HL-60 (cell line): Measurements from ENCODE around the gene EXTL1.

Experiments used
- DNase-seq, 2 experiments: peaks; one replicate each; pipeline ENCODE4 v3.0.0-alpha.2; 2010 to 2020; ENCODE audit warnings: low read depth in 1 of 2, low spot score in 1 of 2
- H3K27ac ChIP-seq: fragments of 250-450 bp; sonication (Bioruptor Pico); replicated peaks from 2 replicates; pipeline ENCODE4 v1.5.1; 2020; ENCODE audit warnings: mild to moderate bottlenecking, moderate library complexity
- H3K27me3 ChIP-seq: fragments of 250-450 bp; sonication (Bioruptor Pico); 2 replicates; pipeline ENCODE4 v1.5.1; 2021; ENCODE audit warnings: mild to moderate bottlenecking, moderate library complexity; ENCODE audit not compliant: insufficient read depth, poor library complexity, severe bottlenecking
- H3K4me3 ChIP-seq: replicated peaks from 2 replicates; pipeline ENCODE4 v1.5.1; 2011; ENCODE audit warnings: mild to moderate bottlenecking, control low read depth, low read length; ENCODE audit not compliant: insufficient read depth
- CTCF ChIP-seq: IDR thresholded peaks from one replicate; pipeline ENCODE4 v1.5.1; 2011; ENCODE audit warnings: low read length, control low read depth, inconsistent platforms; ENCODE audit not compliant: insufficient read depth
- GABPA ChIP-seq: IDR thresholded peaks from 2 replicates; pipeline ENCODE4 v1.6.1; 2012; ENCODE audit warnings: low read depth
- POLR2AphosphoS5 ChIP-seq: IDR thresholded peaks from 2 replicates; pipeline ENCODE4 v1.6.1; 2012; ENCODE audit warnings: low read depth
- SPI1 ChIP-seq: IDR thresholded peaks from 2 replicates; pipeline ENCODE4 v1.6.1; 2012; ENCODE audit warnings: low read depth, mild to moderate bottlenecking, borderline replicate concordance
- TF ChIP-seq, protein P1 (sequence below): IDR thresholded peaks from 2 replicates; pipeline ENCODE4 v1.6.1; 2012; ENCODE audit warnings: low read depth; ENCODE audit not compliant: insufficient replicate concordance

The EXTL1 gene

GRCh38 chr1:26077524-26077923 is 55.9 kb downstream of the EXTL1 start:
- Histone ChIP-seq H3K4me3 (no peak overlapping the region), H3K27me3 (no peaks in the 10 kb centered on the region), H3K27ac (no peak overlapping the region)
- no peak for DNase-seq
- no peak for TF ChIP-seq GABPA
- TF ChIP-seq, protein P1, sequence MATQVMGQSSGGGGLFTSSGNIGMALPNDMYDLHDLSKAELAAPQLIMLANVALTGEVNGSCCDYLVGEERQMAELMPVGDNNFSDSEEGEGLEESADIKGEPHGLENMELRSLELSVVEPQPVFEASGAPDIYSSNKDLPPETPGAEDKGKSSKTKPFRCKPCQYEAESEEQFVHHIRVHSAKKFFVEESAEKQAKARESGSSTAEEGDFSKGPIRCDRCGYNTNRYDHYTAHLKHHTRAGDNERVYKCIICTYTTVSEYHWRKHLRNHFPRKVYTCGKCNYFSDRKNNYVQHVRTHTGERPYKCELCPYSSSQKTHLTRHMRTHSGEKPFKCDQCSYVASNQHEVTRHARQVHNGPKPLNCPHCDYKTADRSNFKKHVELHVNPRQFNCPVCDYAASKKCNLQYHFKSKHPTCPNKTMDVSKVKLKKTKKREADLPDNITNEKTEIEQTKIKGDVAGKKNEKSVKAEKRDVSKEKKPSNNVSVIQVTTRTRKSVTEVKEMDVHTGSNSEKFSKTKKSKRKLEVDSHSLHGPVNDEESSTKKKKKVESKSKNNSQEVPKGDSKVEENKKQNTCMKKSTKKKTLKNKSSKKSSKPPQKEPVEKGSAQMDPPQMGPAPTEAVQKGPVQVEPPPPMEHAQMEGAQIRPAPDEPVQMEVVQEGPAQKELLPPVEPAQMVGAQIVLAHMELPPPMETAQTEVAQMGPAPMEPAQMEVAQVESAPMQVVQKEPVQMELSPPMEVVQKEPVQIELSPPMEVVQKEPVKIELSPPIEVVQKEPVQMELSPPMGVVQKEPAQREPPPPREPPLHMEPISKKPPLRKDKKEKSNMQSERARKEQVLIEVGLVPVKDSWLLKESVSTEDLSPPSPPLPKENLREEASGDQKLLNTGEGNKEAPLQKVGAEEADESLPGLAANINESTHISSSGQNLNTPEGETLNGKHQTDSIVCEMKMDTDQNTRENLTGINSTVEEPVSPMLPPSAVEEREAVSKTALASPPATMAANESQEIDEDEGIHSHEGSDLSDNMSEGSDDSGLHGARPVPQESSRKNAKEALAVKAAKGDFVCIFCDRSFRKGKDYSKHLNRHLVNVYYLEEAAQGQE: no peak
- TF ChIP-seq POLR2AphosphoS5: no peak

- TF ChIP-seq CTCF: no peak
- TF ChIP-seq, protein P1: no peak
- TF ChIP-seq GABPA: no peak
- no peak for TF ChIP-seq SPI1
- no peak for TF ChIP-seq POLR2AphosphoS5
- Histone ChIP-seq H3K27ac (no peak overlapping the region), H3K4me3 (no peak overlapping the region), H3K27me3 (peaks cover 3% of the 10 kb centered on the region)
- no peak for DNase-seq
Observed at GRCh38 chr1:26078286-26079177, 57.0 kb downstream of the EXTL1 start.

DNA sequence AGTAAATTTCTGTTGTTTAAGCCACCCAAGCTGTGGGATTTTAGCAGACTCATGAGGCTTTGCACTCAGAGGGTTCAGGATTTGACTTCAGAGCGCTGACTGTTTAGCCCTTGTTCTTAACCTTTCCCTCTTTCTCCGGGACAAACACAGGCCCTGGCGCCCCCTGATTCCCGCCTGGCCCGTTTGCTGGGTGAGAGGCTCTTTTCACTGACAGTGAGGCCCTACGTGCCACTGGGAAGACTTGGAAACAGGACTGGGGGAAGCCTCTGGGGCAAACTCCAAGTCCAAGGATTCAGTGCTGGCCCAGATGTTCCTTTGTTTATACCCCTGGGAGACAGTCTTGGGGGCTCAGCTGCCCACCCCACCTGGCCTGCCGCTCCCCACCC is 57.6 kb downstream of the EXTL1 start:
- Histone ChIP-seq H3K27me3 (peaks cover 3% of the 10 kb centered on the region), H3K4me3 (no peak overlapping the region), H3K27ac (no peak overlapping the region)
- no peak for DNase-seq
- no peak for TF ChIP-seq POLR2AphosphoS5
- TF ChIP-seq CTCF: no peak
- no peak for TF ChIP-seq SPI1
- TF ChIP-seq, protein P1: no peak
- no peak for TF ChIP-seq GABPA
